Activated naive CD4-positive, alpha-beta T cell treated with anti-CD3 and anti-CD28 coated beads, Interleukin-2, amount 50 U/mL, for 72 hours (primary cell): ENCODE data around the gene ZIC1. TPM values are rescaled to one million over a fixed set of nuclear protein-coding genes. Genes with fewer than 3 reads are reported as not detected.

ENCODE experiments used
- ATAC-seq, 2 donors: fragments of 150-1000 bp; cut with Tn5 transposase; 2 replicates each; pipeline ENCODE4 v1.10.0; 2021; ENCODE audit warnings: mild to moderate bottlenecking in 2 of 2, moderate library complexity in 2 of 2
- DNase-seq, 2 donors: peaks; one replicate each; pipeline ENCODE4 v3.0.0; 2021 to 2022; ENCODE audit warnings: low spot score in 2 of 2
- H3K27ac Mint-ChIP-seq, 2 donors: one replicate each; pipeline ENCODE4 v1.8.0; 2022; ENCODE audit warnings: mild to moderate bottlenecking in 2 of 2, mixed read lengths in 2 of 2
- H3K36me3 Mint-ChIP-seq, 2 donors: one replicate each; pipeline ENCODE4 v1.8.0; 2022; ENCODE audit warnings: mixed read lengths in 2 of 2
- H3K9me3 Mint-ChIP-seq, 2 donors: one replicate each; pipeline ENCODE4 v1.8.0; 2022; ENCODE audit warnings: mixed read lengths in 2 of 2
- total RNA-seq, 2 donors: library from RNA; stranded (reverse); gene quantifications; one replicate each; pipeline ENCODE4 v1.2.3, GENCODE V29; 2022

Gene ZIC1
- total RNA-seq, 2 donors from 2014 or later, result not detected

- no peak overlapping the region for H3K27ac Mint-ChIP-seq
- peaks cover 14 to 41% of the 10 kb centered on the region in 2 donors for H3K36me3 Mint-ChIP-seq
- DNase-seq, result no peak
- ATAC-seq, result no peak
- H3K9me3 Mint-ChIP-seq, result peaks cover 4 to 7% of the 10 kb centered on the region in 2 donors
These were observed 8.2 kb upstream of the ZIC1 start for GRCh38 chr3:147400999-147401398.

- H3K27ac Mint-ChIP-seq, result no peak overlapping the region
- DNase-seq (no peak), ATAC-seq (no peak)
- H3K9me3 Mint-ChIP-seq, result peaks cover 4 to 7% of the 10 kb centered on the region in 2 donors
- H3K36me3 Mint-ChIP-seq, result peaks cover 14 to 42% of the 10 kb centered on the region in 2 donors
These were observed 7.7 kb upstream of the ZIC1 start for GRCh38 chr3:147401421-147401820.

GRCh38 chr3:147402159-147402558 is 7.0 kb upstream of the ZIC1 start:
- no peak overlapping the region for H3K27ac Mint-ChIP-seq
- peaks cover 21 to 50% of the 10 kb centered on the region in 2 donors for H3K36me3 Mint-ChIP-seq
- ATAC-seq (no peak), DNase-seq (no peak)
- peaks cover 4 to 10% of the 10 kb centered on the region in 2 donors for H3K9me3 Mint-ChIP-seq

GRCh38 chr3:147403511-147403910 is 5.7 kb upstream of the ZIC1 start:
- DNase-seq (no peak), ATAC-seq (no peak)
- no peak overlapping the region for H3K27ac Mint-ChIP-seq
- peaks cover 25 to 63% of the 10 kb centered on the region in 2 donors for H3K36me3 Mint-ChIP-seq
- H3K9me3 Mint-ChIP-seq, result peaks cover 10 to 15% of the 10 kb centered on the region in 2 donors

GRCh38 chr3:147404000-147404799 is 5.0 kb upstream of the ZIC1 start:
- H3K9me3 Mint-ChIP-seq, result peaks cover 12 to 13% of the 10 kb centered on the region in 2 donors
- DNase-seq (no peak), ATAC-seq (no peak)
- peaks cover 30 to 66% of the 10 kb centered on the region in 2 donors for H3K36me3 Mint-ChIP-seq
- no peak overlapping the region for H3K27ac Mint-ChIP-seq

- peaks cover 30 to 64% of the 10 kb centered on the region in 2 donors for H3K36me3 Mint-ChIP-seq
- ATAC-seq (no peak), DNase-seq (no peak)
- peaks cover 11 to 13% of the 10 kb centered on the region in 2 donors for H3K9me3 Mint-ChIP-seq
- H3K27ac Mint-ChIP-seq, result no peak overlapping the region
These were observed 4.3 kb upstream of the ZIC1 start for GRCh38 chr3:147404800-147405230.

- DNase-seq (no peak), ATAC-seq (no peak)
- H3K27ac Mint-ChIP-seq, result no peak overlapping the region
- H3K36me3 Mint-ChIP-seq, result peaks cover 30 to 64% of the 10 kb centered on the region in 2 donors
- H3K9me3 Mint-ChIP-seq, result peaks cover 11 to 13% of the 10 kb centered on the region in 2 donors
These were observed 3.7 kb upstream of the ZIC1 start for GRCh38 chr3:147405231-147406027.

- peaks cover 12 to 13% of the 10 kb centered on the region in 2 donors for H3K9me3 Mint-ChIP-seq
- DNase-seq (no peak), ATAC-seq (no peak)
- H3K36me3 Mint-ChIP-seq, result peaks cover 37 to 63% of the 10 kb centered on the region in 2 donors
- H3K27ac Mint-ChIP-seq, result peak within 1 kb of the TSS in 1 of 2 donors; percentile 22
These were observed 2.9 kb upstream of the ZIC1 start, which contains the start of gene ZIC4 for GRCh38 chr3:147406028-147406931. ZIC4 (minus strand) TSS chr3:147406543; CDS start chr3:147402797, 3,746 bp downstream.

GRCh38 chr3:147407114-147407497 is 2.1 kb upstream of the ZIC1 start:
- Mint-ChIP-seq H3K27ac (peak overlapping the region in 1 of 2 donors; percentile 22), H3K36me3 (peaks cover 43 to 68% of the 10 kb centered on the region in 2 donors), H3K9me3 (peaks cover 13 to 17% of the 10 kb centered on the region in 2 donors)
- no peak for ATAC-seq
- no peak for DNase-seq

- ATAC-seq (no peak), DNase-seq (no peak)
- Mint-ChIP-seq H3K9me3 (peaks cover 13 to 17% of the 10 kb centered on the region in 2 donors), H3K27ac (peak overlapping the region in 1 of 2 donors; percentile 95), H3K36me3 (peaks cover 46 to 70% of the 10 kb centered on the region in 2 donors)
These were observed 1.5 kb upstream of the ZIC1 start for GRCh38 chr3:147407498-147408187.

- peaks cover 51 to 73% of the 10 kb centered on the region in 2 donors for H3K36me3 Mint-ChIP-seq
- H3K9me3 Mint-ChIP-seq, result peaks cover 13 to 17% of the 10 kb centered on the region in 2 donors
- ATAC-seq, result no peak
- DNase-seq, result no peak
- H3K27ac Mint-ChIP-seq, result peak overlapping the region in 1 of 2 donors; percentile 96
These were observed 721 bp upstream of the ZIC1 start for GRCh38 chr3:147408188-147409100.

- Mint-ChIP-seq H3K9me3 (peaks cover 10 to 15% of the 10 kb centered on the region in 2 donors), H3K27ac (no peak overlapping the region), H3K36me3 (peaks cover 50 to 59% of the 10 kb centered on the region in 2 donors)
- no peak for DNase-seq
- ATAC-seq, result no peak
These were observed 956 bp downstream of the ZIC1 start for GRCh38 chr3:147410116-147410525.

- ATAC-seq (no peak), DNase-seq (no peak)
- H3K27ac Mint-ChIP-seq, result peak overlapping the region in 1 of 2 donors; percentile 94
- peaks cover 47 to 55% of the 10 kb centered on the region in 2 donors for H3K36me3 Mint-ChIP-seq
- H3K9me3 Mint-ChIP-seq, result peaks cover 9 to 14% of the 10 kb centered on the region in 2 donors
These were observed 1.5 kb downstream of the ZIC1 start for GRCh38 chr3:147410526-147411237.

GRCh38 chr3:147411238-147411814 is 2.2 kb downstream of the ZIC1 start:
- Mint-ChIP-seq H3K36me3 (peaks cover 47 to 54% of the 10 kb centered on the region in 2 donors), H3K9me3 (peaks cover 9 to 14% of the 10 kb centered on the region in 2 donors), H3K27ac (peak overlapping the region in 1 of 2 donors; percentile 94)
- DNase-seq, result no peak
- no peak for ATAC-seq
